Measurements from ENCODE around the gene CSNK1A1. TPM values are rescaled to one million over a fixed set of nuclear protein-coding genes. Genes with fewer than 3 reads are reported as not detected.

The CSNK1A1 gene
- total RNA-seq, 4 donors from 2014 or later, result 159 to 260 (median 184) TPM

GRCh38 chr5:149528281-149529060 is 22.8 kb downstream of the CSNK1A1 start:
- TF ChIP-seq, protein P1, sequence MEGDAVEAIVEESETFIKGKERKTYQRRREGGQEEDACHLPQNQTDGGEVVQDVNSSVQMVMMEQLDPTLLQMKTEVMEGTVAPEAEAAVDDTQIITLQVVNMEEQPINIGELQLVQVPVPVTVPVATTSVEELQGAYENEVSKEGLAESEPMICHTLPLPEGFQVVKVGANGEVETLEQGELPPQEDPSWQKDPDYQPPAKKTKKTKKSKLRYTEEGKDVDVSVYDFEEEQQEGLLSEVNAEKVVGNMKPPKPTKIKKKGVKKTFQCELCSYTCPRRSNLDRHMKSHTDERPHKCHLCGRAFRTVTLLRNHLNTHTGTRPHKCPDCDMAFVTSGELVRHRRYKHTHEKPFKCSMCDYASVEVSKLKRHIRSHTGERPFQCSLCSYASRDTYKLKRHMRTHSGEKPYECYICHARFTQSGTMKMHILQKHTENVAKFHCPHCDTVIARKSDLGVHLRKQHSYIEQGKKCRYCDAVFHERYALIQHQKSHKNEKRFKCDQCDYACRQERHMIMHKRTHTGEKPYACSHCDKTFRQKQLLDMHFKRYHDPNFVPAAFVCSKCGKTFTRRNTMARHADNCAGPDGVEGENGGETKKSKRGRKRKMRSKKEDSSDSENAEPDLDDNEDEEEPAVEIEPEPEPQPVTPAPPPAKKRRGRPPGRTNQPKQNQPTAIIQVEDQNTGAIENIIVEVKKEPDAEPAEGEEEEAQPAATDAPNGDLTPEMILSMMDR (IDR thresholded peaks at IDR 0.05), result no peak
- no peak for TF ChIP-seq POLR2AphosphoS5 (IDR thresholded peaks at IDR 0.05)
- TF ChIP-seq POLR2A (IDR thresholded peaks at IDR 0.05), result no peak
- TF ChIP-seq EP300 (IDR thresholded peaks at IDR 0.05; ENCODE audit: low read depth), result no peak
- 24 to 39% methylated on average over 3 to 4 of the region's 4 CpGs for WGBS, 2 donors (ENCODE audit: low coverage in 1 of 2)
- Histone ChIP-seq H3K4me3 (no peak overlapping the region), H3K27ac (peak overlapping the region in 1 of 4 donors; percentile 52), H3K4me1 (peaks cover 35 to 85% (median 51%) of the 10 kb centered on the region in 4 donors), H3K36me3 (peaks cover 0 to 14% (median 0%) of the 10 kb centered on the region in 4 donors), H3K9me3 (no peaks in the 10 kb centered on the region), H3K27me3 (no peaks in the 10 kb centered on the region)
- intact Hi-C loops (cut with DNase I; ENCODE audit: low total_unique reads) (no loop called here), in situ Hi-C loops (cut with MboI; ENCODE audit: low pct_ligation_motif_present in 1 of 4, low pct_unique_long_range_greater_than_20kb in 1 of 4, low sequenced_read_pairs in 3 of 4) (no loop called here)
- no peak for DNase-seq

DNA sequence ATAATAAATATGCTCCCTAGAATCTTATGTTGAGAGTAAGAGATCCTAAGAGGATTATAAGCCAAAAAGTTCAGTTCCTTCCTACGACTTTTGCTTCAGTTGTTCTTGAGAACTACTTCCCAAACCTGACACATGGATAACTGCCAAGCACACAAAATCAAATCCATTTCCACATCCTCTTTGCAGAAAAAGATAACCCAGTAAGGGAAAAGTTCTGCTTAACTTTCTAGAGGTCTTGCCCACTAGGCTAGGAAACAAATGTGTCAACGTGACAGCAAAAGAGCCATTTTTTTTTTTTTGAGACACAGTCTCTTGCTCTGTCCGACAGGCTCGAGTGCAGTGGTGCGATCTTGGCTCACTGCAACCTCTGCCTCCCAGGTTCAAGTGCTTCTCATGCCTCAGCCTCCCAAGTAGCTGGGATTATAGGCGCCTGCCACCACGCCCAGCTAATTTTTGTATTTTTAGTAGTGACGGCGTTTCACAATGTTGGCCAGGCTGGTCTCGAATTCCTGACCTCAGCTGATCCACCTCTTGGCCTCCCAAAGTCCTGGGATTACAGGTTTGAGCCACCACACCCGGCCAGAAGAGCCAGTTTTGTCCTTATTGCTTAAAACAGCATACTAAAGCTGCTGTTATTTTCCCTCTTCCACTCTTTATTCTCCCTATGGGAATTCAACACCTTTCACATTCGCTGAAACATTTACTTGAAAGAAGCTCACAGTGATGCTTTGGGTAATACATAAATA is 24.2 kb downstream of the CSNK1A1 start:
- H3K27ac ChIP-seq, result peak overlapping the region; percentile 13 to 52 (median 35)
- 61 to 64% methylated on average over 5 to 12 of the region's 12 CpGs for WGBS, 2 donors (ENCODE audit: low coverage in 1 of 2)
- H3K36me3 ChIP-seq, result peaks cover 0 to 19% (median 6%) of the 10 kb centered on the region in 4 donors
- intact Hi-C loops (cut with DNase I; ENCODE audit: low total_unique reads) (no loop called here), in situ Hi-C loops (cut with MboI; ENCODE audit: low pct_ligation_motif_present in 1 of 4, low pct_unique_long_range_greater_than_20kb in 1 of 4, low sequenced_read_pairs in 3 of 4) (no loop called here)
- DNase-seq, result no peak
- no peak overlapping the region for H3K4me3 ChIP-seq
- TF ChIP-seq POLR2AphosphoS5 (IDR thresholded peaks at IDR 0.05), result no peak
- no peak for TF ChIP-seq POLR2A (IDR thresholded peaks at IDR 0.05)
- TF ChIP-seq EP300 (IDR thresholded peaks at IDR 0.05; ENCODE audit: low read depth), result no peak
- TF ChIP-seq, protein P1 (IDR thresholded peaks at IDR 0.05), result no peak
- H3K27me3 ChIP-seq, result no peaks in the 10 kb centered on the region
- H3K9me3 ChIP-seq, result no peaks in the 10 kb centered on the region
- H3K4me1 ChIP-seq, result peaks cover 35 to 85% (median 49%) of the 10 kb centered on the region in 4 donors

- Histone ChIP-seq H3K27me3 (no peaks in the 10 kb centered on the region), H3K4me3 (no peak overlapping the region), H3K9me3 (no peaks in the 10 kb centered on the region), H3K36me3 (peaks cover 0 to 29% (median 11%) of the 10 kb centered on the region in 4 donors), H3K27ac (peak overlapping the region in 1 of 4 donors; percentile 15), H3K4me1 (peaks cover 22 to 93% (median 48%) of the 10 kb centered on the region in 4 donors)
- WGBS, 2 donors (ENCODE audit: low coverage in 1 of 2), result 62 to 94% methylated on average over 2 to 15 of the region's 15 CpGs
- in situ Hi-C loops (cut with MboI; ENCODE audit: low pct_ligation_motif_present in 1 of 4, low pct_unique_long_range_greater_than_20kb in 1 of 4, low sequenced_read_pairs in 3 of 4), result no loop called here
- intact Hi-C loops (cut with DNase I; ENCODE audit: low total_unique reads), result loop anchor here (5.0 kb wide), 1 partner anchor 510 kb away; no protein-coding TSS in a partner anchor
- TF ChIP-seq POLR2A (IDR thresholded peaks at IDR 0.05) (no peak), EP300 (IDR thresholded peaks at IDR 0.05; ENCODE audit: low read depth) (no peak), POLR2AphosphoS5 (IDR thresholded peaks at IDR 0.05) (no peak)
- TF ChIP-seq, protein P1 (IDR thresholded peaks at IDR 0.05), result no peak
- no peak for DNase-seq
These were observed 29.2 kb downstream of the CSNK1A1 start for GRCh38 chr5:149521739-149522685.
